Activated T-helper 2 cell treated with anti-CD3 and anti-CD28 coated beads, Interferon-gamma antibody, Interleukin-2, Interleukin-4, amounts not matched to agents 10 μg/mL and 5 μg/mL and 100 μg/mL, durations not matched to agents 14 hours and 24 hours and 36 hours (primary cell): Measurements from ENCODE around the gene RBSN. TPM values are rescaled to one million over a fixed set of nuclear protein-coding genes. Genes with fewer than 3 reads are reported as not detected.

Source experiments
- DNase-seq: peaks from one replicate; pipeline ENCODE4 v3.0.0; 2021; ENCODE audit warnings: low spot score
- H3K27ac Mint-ChIP-seq: one replicate; pipeline ENCODE4 v1.8.0; 2021; ENCODE audit warnings: mixed read lengths
- H3K27me3 Mint-ChIP-seq: one replicate; pipeline ENCODE4 v1.8.0; 2021; ENCODE audit warnings: low read depth, mixed read lengths
- H3K36me3 Mint-ChIP-seq: one replicate; pipeline ENCODE4 v1.8.0; 2021; ENCODE audit warnings: low read depth, mixed read lengths
- H3K4me1 Mint-ChIP-seq: one replicate; pipeline ENCODE4 v1.8.0; 2021; ENCODE audit warnings: low read depth, mixed read lengths
- H3K4me3 Mint-ChIP-seq: one replicate; pipeline ENCODE4 v1.8.0; 2021; ENCODE audit warnings: low read depth, mild to moderate bottlenecking, moderate library complexity, mixed read lengths
- H3K9me3 Mint-ChIP-seq: one replicate; pipeline ENCODE4 v1.8.0; 2021; ENCODE audit warnings: mixed read lengths
- intact Hi-C: fragments of 100-400 bp; cut with micrococcal nuclease; formaldehyde crosslinking; loops from one replicate; pipeline ENCODE4 v1.15.1; 2023
- total RNA-seq: library from RNA; stranded (reverse); gene quantifications from 2 replicates; pipeline ENCODE4 v1.2.3, GENCODE V29; 2022

Gene RBSN
- total RNA-seq, 1 donor from 2014 or later: 11.3 TPM

GRCh38 chr3:15113884-15114283 lies 14.9 kb upstream of the RBSN start:
- H3K36me3 Mint-ChIP-seq: no peaks in the 10 kb centered on the region
- intact Hi-C loops: no loop called here
- peaks cover 24% of the 10 kb centered on the region for H3K27me3 Mint-ChIP-seq
- H3K4me1 Mint-ChIP-seq: peaks cover 3% of the 10 kb centered on the region
- no peaks in the 10 kb centered on the region for H3K9me3 Mint-ChIP-seq
- no peak overlapping the region for H3K27ac Mint-ChIP-seq
- no peak overlapping the region for H3K4me3 Mint-ChIP-seq
- no peak for DNase-seq

- Mint-ChIP-seq H3K27me3 (peaks cover 27% of the 10 kb centered on the region), H3K4me3 (no peak overlapping the region), H3K36me3 (no peaks in the 10 kb centered on the region), H3K4me1 (peaks cover under 1% of the 10 kb centered on the region), H3K9me3 (no peaks in the 10 kb centered on the region), H3K27ac (no peak overlapping the region)
- no peak for DNase-seq
- intact Hi-C loops: no loop called here
Measured at GRCh38 chr3:15113471-15113870, 14.5 kb upstream of the RBSN start.

GRCh38 chr3:15112011-15112410 lies 13.1 kb upstream of the RBSN start:
- no peaks in the 10 kb centered on the region for H3K9me3 Mint-ChIP-seq
- H3K36me3 Mint-ChIP-seq: no peaks in the 10 kb centered on the region
- H3K27ac Mint-ChIP-seq: no peak overlapping the region
- no peak overlapping the region for H3K4me3 Mint-ChIP-seq
- H3K4me1 Mint-ChIP-seq: no peaks in the 10 kb centered on the region
- intact Hi-C loops: no loop called here
- H3K27me3 Mint-ChIP-seq: peaks cover 27% of the 10 kb centered on the region
- no peak for DNase-seq

GRCh38 chr3:15110206-15110605 lies 11.3 kb upstream of the RBSN start:
- Mint-ChIP-seq H3K36me3 (no peaks in the 10 kb centered on the region), H3K27me3 (peaks cover 30% of the 10 kb centered on the region), H3K9me3 (no peaks in the 10 kb centered on the region), H3K27ac (no peak overlapping the region), H3K4me1 (no peaks in the 10 kb centered on the region), H3K4me3 (no peak overlapping the region)
- no peak for DNase-seq
- intact Hi-C loops: no loop called here

GRCh38 chr3:15108869-15109268 lies 9.9 kb upstream of the RBSN start:
- Mint-ChIP-seq H3K4me3 (no peak overlapping the region), H3K9me3 (no peaks in the 10 kb centered on the region), H3K36me3 (no peaks in the 10 kb centered on the region), H3K27me3 (peaks cover 22% of the 10 kb centered on the region), H3K4me1 (no peaks in the 10 kb centered on the region), H3K27ac (no peak overlapping the region)
- DNase-seq: no peak
- intact Hi-C loops: loop anchor here (5.0 to 10.0 kb wide), 2 partner anchors 298 to 446 kb away; no protein-coding TSS in a partner anchor

- H3K27ac Mint-ChIP-seq: no peak overlapping the region
- H3K4me3 Mint-ChIP-seq: no peak overlapping the region
- peaks cover 20% of the 10 kb centered on the region for H3K27me3 Mint-ChIP-seq
- no peaks in the 10 kb centered on the region for H3K4me1 Mint-ChIP-seq
- intact Hi-C loops: loop anchor here (5.0 to 10.0 kb wide), 2 partner anchors 299 to 447 kb away; no protein-coding TSS in a partner anchor
- H3K9me3 Mint-ChIP-seq: no peaks in the 10 kb centered on the region
- peak; percentile 61 for DNase-seq
- H3K36me3 Mint-ChIP-seq: no peaks in the 10 kb centered on the region
Measured at GRCh38 chr3:15108082-15108545, 9.2 kb upstream of the RBSN start.

GRCh38 chr3:15107075-15107947 lies 8.4 kb upstream of the RBSN start:
- Mint-ChIP-seq H3K36me3 (no peaks in the 10 kb centered on the region), H3K27ac (no peak overlapping the region), H3K9me3 (no peaks in the 10 kb centered on the region), H3K27me3 (peaks cover 22% of the 10 kb centered on the region), H3K4me1 (peaks cover 1% of the 10 kb centered on the region), H3K4me3 (no peak overlapping the region)
- DNase-seq: no peak
- intact Hi-C loops: loop anchor here (5.0 to 10.0 kb wide), 2 partner anchors 300 to 447 kb away; no protein-coding TSS in a partner anchor

- Mint-ChIP-seq H3K9me3 (no peaks in the 10 kb centered on the region), H3K27ac (no peak overlapping the region), H3K4me3 (no peak overlapping the region), H3K4me1 (peaks cover 11% of the 10 kb centered on the region), H3K27me3 (peaks cover 6% of the 10 kb centered on the region), H3K36me3 (peaks cover 2% of the 10 kb centered on the region)
- no peak for DNase-seq
- intact Hi-C loops: loop anchor here (10.0 kb wide), 1 partner anchor 452 kb away; no protein-coding TSS in a partner anchor
Measured at GRCh38 chr3:15102836-15103235, 3.9 kb upstream of the RBSN start.

- Mint-ChIP-seq H3K27ac (no peak overlapping the region), H3K4me1 (peaks cover 12% of the 10 kb centered on the region), H3K27me3 (peaks cover 6% of the 10 kb centered on the region), H3K9me3 (no peaks in the 10 kb centered on the region), H3K36me3 (peaks cover 3% of the 10 kb centered on the region), H3K4me3 (no peak overlapping the region)
- intact Hi-C loops: loop anchor here (10.0 kb wide), 1 partner anchor 453 kb away; no protein-coding TSS in a partner anchor
- DNase-seq: no peak
Measured at GRCh38 chr3:15102256-15102655, 3.3 kb upstream of the RBSN start.

GRCh38 chr3:15099364-15100098 lies 583 bp upstream of the RBSN start:
- peak; percentile 16 for DNase-seq
- intact Hi-C loops: loop anchor here (1.0 to 10.0 kb wide), 7 partner anchors 34 to 693 kb away; partner anchors contain the start of genes CAPN7, CCDC174 and MRPS25
- H3K36me3 Mint-ChIP-seq: peaks cover 17% of the 10 kb centered on the region

GRCh38 chr3:15097891-15098290 lies 1.1 kb downstream of the RBSN start:
- Mint-ChIP-seq H3K4me3 (peak overlapping the region; percentile 91), H3K9me3 (no peaks in the 10 kb centered on the region), H3K27me3 (peaks cover 2% of the 10 kb centered on the region), H3K36me3 (peaks cover 27% of the 10 kb centered on the region), H3K4me1 (peaks cover 12% of the 10 kb centered on the region), H3K27ac (peak overlapping the region; percentile 94)
- intact Hi-C loops: loop anchor here (1.0 to 5.0 kb wide), 5 partner anchors 43 to 694 kb away; partner anchors contain the start of gene CAPN7
- peak; percentile 33 for DNase-seq

More at GRCh38 chr3:15099364-15100098, 583 bp upstream of the RBSN start:
- Mint-ChIP-seq H3K4me3 (peak overlapping the region; percentile 91), H3K4me1 (peaks cover 12% of the 10 kb centered on the region), H3K9me3 (no peaks in the 10 kb centered on the region), H3K27ac (peak overlapping the region; percentile 94), H3K27me3 (peaks cover 2% of the 10 kb centered on the region)

GRCh38 chr3:15096046-15096445 lies 2.9 kb downstream of the RBSN start:
- Mint-ChIP-seq H3K27me3 (no peaks in the 10 kb centered on the region), H3K36me3 (peaks cover 31% of the 10 kb centered on the region), H3K4me3 (no peak overlapping the region), H3K9me3 (no peaks in the 10 kb centered on the region), H3K27ac (no peak overlapping the region), H3K4me1 (peaks cover 10% of the 10 kb centered on the region)
- intact Hi-C loops: loop anchor here (5.0 kb wide), 2 partner anchors 111 to 696 kb away; partner anchors contain the start of gene CAPN7
- no peak for DNase-seq
